Mesothelial cell of epicardium (in vitro differentiated cells): ENCODE measurements around the gene CDH23. TPM values are rescaled to one million over a fixed set of nuclear protein-coding genes. Genes with fewer than 3 reads are reported as not detected.

Experiments used
- DNase-seq, 2 experiments: peaks; one replicate each; pipeline ENCODE4 v3.0.0; 2021; ENCODE audit warnings: low spot score in 2 of 2; ENCODE audit not compliant: unreplicated experiment in 2 of 2
- H3K27ac Mint-ChIP-seq: 2 replicates; pipeline ENCODE4 v1.8.0; 2021; ENCODE audit warnings: mixed read lengths
- H3K27me3 Mint-ChIP-seq: 2 replicates; pipeline ENCODE4 v1.8.0; 2021; ENCODE audit warnings: low read depth, mixed read lengths
- H3K36me3 Mint-ChIP-seq: 2 replicates; pipeline ENCODE4 v1.8.0; 2021; ENCODE audit warnings: mixed read lengths
- H3K4me1 Mint-ChIP-seq: 2 replicates; pipeline ENCODE4 v1.8.0; 2021; ENCODE audit warnings: mixed read lengths
- H3K4me3 Mint-ChIP-seq: 2 replicates; pipeline ENCODE4 v1.8.0; 2021; ENCODE audit warnings: mild to moderate bottlenecking, moderate library complexity, mixed read lengths
- H3K9me3 Mint-ChIP-seq: 2 replicates; pipeline ENCODE4 v1.8.0; 2021; ENCODE audit warnings: mixed read lengths
- CTCF ChIP-seq: fragments of 200-600 bp; sonication (generic); IDR thresholded peaks from one replicate; pipeline ENCODE4 v1.5.0; 2021; ENCODE audit warnings: antibody characterized with exemption; ENCODE audit not compliant: unreplicated experiment
- total RNA-seq: library from RNA; stranded (reverse); gene quantifications from 3 replicates; pipeline ENCODE4 v1.2.1, GENCODE V29; 2021

CDH23 gene
- total RNA-seq, 1 donor from 2014 or later: 2.5 TPM

GRCh38 chr10:71351628-71352319 lies 44.9 kb upstream of the CDH23 start:
- no peaks in the 10 kb centered on the region for H3K27me3 Mint-ChIP-seq
- H3K4me1 Mint-ChIP-seq: no peaks in the 10 kb centered on the region
- no peak for DNase-seq
- TF ChIP-seq CTCF: no peak
- H3K27ac Mint-ChIP-seq: no peak overlapping the region
- H3K4me3 Mint-ChIP-seq: no peak overlapping the region
- H3K9me3 Mint-ChIP-seq: no peaks in the 10 kb centered on the region
- peaks cover 2% of the 10 kb centered on the region for H3K36me3 Mint-ChIP-seq

- no peaks in the 10 kb centered on the region for H3K27me3 Mint-ChIP-seq
- H3K4me1 Mint-ChIP-seq: no peaks in the 10 kb centered on the region
- DNase-seq: no peak
- no peaks in the 10 kb centered on the region for H3K9me3 Mint-ChIP-seq
- H3K36me3 Mint-ChIP-seq: peaks cover 13% of the 10 kb centered on the region
- TF ChIP-seq CTCF: no peak
- H3K4me3 Mint-ChIP-seq: no peak overlapping the region
- H3K27ac Mint-ChIP-seq: no peak overlapping the region
These were observed 43.1 kb upstream of the CDH23 start for GRCh38 chr10:71353639-71354038.

GRCh38 chr10:71354776-71355175 lies 41.9 kb upstream of the CDH23 start:
- Mint-ChIP-seq H3K9me3 (no peaks in the 10 kb centered on the region), H3K36me3 (peaks cover 20% of the 10 kb centered on the region), H3K27me3 (no peaks in the 10 kb centered on the region), H3K27ac (no peak overlapping the region), H3K4me3 (no peak overlapping the region), H3K4me1 (no peaks in the 10 kb centered on the region)
- no peak for TF ChIP-seq CTCF
- no peak for DNase-seq

GRCh38 chr10:71355886-71356285 lies 40.8 kb upstream of the CDH23 start:
- Mint-ChIP-seq H3K4me3 (no peak overlapping the region), H3K36me3 (peaks cover 21% of the 10 kb centered on the region), H3K4me1 (no peaks in the 10 kb centered on the region), H3K27me3 (no peaks in the 10 kb centered on the region), H3K27ac (no peak overlapping the region), H3K9me3 (no peaks in the 10 kb centered on the region)
- TF ChIP-seq CTCF: no peak
- DNase-seq: no peak

- Mint-ChIP-seq H3K4me3 (no peak overlapping the region), H3K27me3 (no peaks in the 10 kb centered on the region), H3K27ac (no peak overlapping the region), H3K9me3 (no peaks in the 10 kb centered on the region), H3K4me1 (no peaks in the 10 kb centered on the region), H3K36me3 (peaks cover 29% of the 10 kb centered on the region)
- no peak for DNase-seq
- no peak for TF ChIP-seq CTCF
These were observed 38.9 kb upstream of the CDH23 start for GRCh38 chr10:71357792-71358265.
